HepG2 (cell line): Measurements from ENCODE around the gene ADCK2. TPM values are rescaled to one million over a fixed set of nuclear protein-coding genes. Genes with fewer than 3 reads are reported as not detected.

Experiments used
- ETV6 ChIP-seq: sonication (generic); formaldehyde crosslinking; conservative IDR thresholded peaks from 2 replicates; pipeline ENCODE4 v1.4.0; 2020; ENCODE audit warnings: missing genetic modification reagents
- HNRNPK ChIP-seq: fragments of 200-400 bp; formaldehyde crosslinking; IDR thresholded peaks from 2 replicates; pipeline ENCODE4 v1.6.1; 2018; ENCODE audit warnings: low read length, low read depth, moderate library complexity, mild to moderate bottlenecking; ENCODE audit not compliant: poor library complexity, severe bottlenecking
- HOXA9 ChIP-seq: sonication (generic); formaldehyde crosslinking; IDR thresholded peaks from 2 replicates; pipeline ENCODE4 v1.8.1; 2022; ENCODE audit warnings: missing genetic modification reagents, mild to moderate bottlenecking, moderate library complexity, borderline replicate concordance
- NFYC ChIP-seq: IDR thresholded peaks from 2 replicates; pipeline ENCODE4 v1.6.1; 2016; ENCODE audit warnings: missing genetic modification reagents, missing compliant biosample characterization
- SATB2 ChIP-seq: sonication (generic); formaldehyde crosslinking; IDR thresholded peaks from 2 replicates; pipeline ENCODE4 v1.5.0; 2020; ENCODE audit warnings: missing genetic modification reagents
- SOX13 ChIP-seq, 3 experiments: fragments of 450-650 bp in 1 of 3; sonication (generic) in 1 of 3; formaldehyde crosslinking in 1 of 3; IDR thresholded peaks in 2 of 3; conservative IDR thresholded peaks in 1 of 3; 2 replicates each; pipeline versions ENCODE4 v1.5.0 to v1.6.1; 2016 to 2020; ENCODE audit warnings: antibody characterized with exemption in 1 of 3, mild to moderate bottlenecking in 1 of 3, missing compliant biosample characterization in 1 of 3, missing genetic modification reagents in 1 of 3, moderate library complexity in 1 of 3
- ZNF430 ChIP-seq: sonication (generic); formaldehyde crosslinking; IDR thresholded peaks from 2 replicates; pipeline ENCODE4 v1.9.0; 2021; ENCODE audit warnings: mild to moderate bottlenecking, missing genetic modification reagents
- polyA plus RNA-seq, 8 experiments: library from polyadenylated mRNA; depleted of rRNA in 3 of 8; stranded (reverse) in 7 of 8; unstranded in 1 of 8; fragments of >200 nt; fragmentation: Illumina TruSeq in 4 of 8; extraction: Trizol in 4 of 8; gene quantifications; 2 replicates each; pipeline versions ENCODE4 v1.2.1 to v1.2.3, GENCODE V29; 2011 to 2016; ENCODE audit warnings: low read depth in 4 of 8, missing spikeins in 1 of 8, mixed read lengths in 1 of 8; ENCODE audit not compliant: insufficient read depth in 1 of 8
- total RNA-seq, 5 experiments: library from RNA; depleted of rRNA; stranded (reverse); fragments of >200 nt; fragmentation: Illumina TruSeq; extraction: Trizol; gene quantifications; 2 replicates each; pipeline ENCODE4 v1.2.3, GENCODE V29; 2016; ENCODE audit warnings: low read depth in 1 of 5
- TF ChIP-seq, protein P1 (sequence below): sonication (generic); formaldehyde crosslinking; IDR thresholded peaks from 2 replicates; pipeline ENCODE4 v1.4.0; 2020; ENCODE audit warnings: missing genetic modification reagents, borderline replicate concordance
- TF ChIP-seq, protein P2 (sequence below), 2 experiments: sonication (generic) in 1 of 2; formaldehyde crosslinking in 1 of 2; IDR thresholded peaks; 2 replicates each; pipeline versions ENCODE4 v1.4.0 to v1.6.1; 2016 to 2020; ENCODE audit warnings: borderline replicate concordance in 1 of 2, low read depth in 1 of 2, mild to moderate bottlenecking in 1 of 2, missing genetic modification reagents in 1 of 2

The ADCK2 gene
- total and polyA plus RNA-seq, 2 of the 13 experiments (the other 11 are each of a cell fraction or from before 2014, with no cell fraction given), result 8.6 to 18.8 TPM

DNA sequence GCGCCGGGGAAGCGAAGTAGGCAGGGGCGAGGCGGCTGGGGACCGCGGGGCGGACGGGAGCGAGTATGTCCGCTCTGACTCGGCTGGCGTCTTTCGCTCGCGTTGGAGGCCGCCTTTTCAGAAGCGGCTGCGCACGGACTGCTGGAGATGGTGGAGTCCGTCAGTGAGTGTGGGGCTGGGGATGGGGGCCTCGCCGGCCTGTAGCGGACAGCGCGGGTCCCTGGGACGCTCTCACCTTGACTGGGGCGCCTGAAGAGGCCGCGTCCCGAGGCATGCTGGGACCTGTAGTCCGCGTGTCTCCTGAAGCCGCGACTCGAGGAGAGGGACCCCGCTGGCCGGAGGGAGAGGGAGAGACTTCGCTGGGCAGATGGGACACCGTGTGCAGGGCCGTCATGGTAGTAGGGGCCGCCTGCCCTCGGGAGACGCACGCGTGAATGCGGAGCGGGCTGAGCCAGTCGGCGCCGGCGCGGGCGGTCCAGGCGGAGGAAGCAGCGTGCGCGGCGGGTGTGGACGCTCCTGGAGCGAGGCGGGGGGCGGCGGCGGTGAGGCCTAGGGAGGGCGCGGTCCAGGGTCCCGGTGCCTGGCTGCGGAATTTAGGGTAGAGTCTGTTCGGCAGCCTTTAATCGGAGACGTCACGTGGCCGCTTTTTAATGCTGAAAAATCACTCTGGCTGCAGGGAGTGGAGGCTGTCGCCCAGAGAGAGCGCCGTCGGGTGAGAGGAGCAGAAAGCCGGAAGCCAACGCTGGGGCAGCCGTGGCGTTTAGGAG lies 24.1 kb downstream of the ADCK2 start, which contains the start of gene NDUFB2 (continued):
- TF ChIP-seq ZNF430 (CRISPR knock-in tag), result peak; percentile 59; the same call in 1 of the 2 replicates
- no peak for TF ChIP-seq SOX13 (IDR thresholded peaks at IDR 0.05)
- TF ChIP-seq SOX13 (CRISPR knock-in tag; conservative IDR thresholded peaks at IDR 0.05 in 1 of 2, IDR thresholded peaks at IDR 0.05 in 1 of 2), result peak in 1 of 2 experiments; percentile 8; a peak in 1 of 4 replicates
- no peak for TF ChIP-seq SATB2 (CRISPR knock-in tag)
- peak; percentile 54 for TF ChIP-seq HNRNPK
- TF ChIP-seq, protein P1, sequence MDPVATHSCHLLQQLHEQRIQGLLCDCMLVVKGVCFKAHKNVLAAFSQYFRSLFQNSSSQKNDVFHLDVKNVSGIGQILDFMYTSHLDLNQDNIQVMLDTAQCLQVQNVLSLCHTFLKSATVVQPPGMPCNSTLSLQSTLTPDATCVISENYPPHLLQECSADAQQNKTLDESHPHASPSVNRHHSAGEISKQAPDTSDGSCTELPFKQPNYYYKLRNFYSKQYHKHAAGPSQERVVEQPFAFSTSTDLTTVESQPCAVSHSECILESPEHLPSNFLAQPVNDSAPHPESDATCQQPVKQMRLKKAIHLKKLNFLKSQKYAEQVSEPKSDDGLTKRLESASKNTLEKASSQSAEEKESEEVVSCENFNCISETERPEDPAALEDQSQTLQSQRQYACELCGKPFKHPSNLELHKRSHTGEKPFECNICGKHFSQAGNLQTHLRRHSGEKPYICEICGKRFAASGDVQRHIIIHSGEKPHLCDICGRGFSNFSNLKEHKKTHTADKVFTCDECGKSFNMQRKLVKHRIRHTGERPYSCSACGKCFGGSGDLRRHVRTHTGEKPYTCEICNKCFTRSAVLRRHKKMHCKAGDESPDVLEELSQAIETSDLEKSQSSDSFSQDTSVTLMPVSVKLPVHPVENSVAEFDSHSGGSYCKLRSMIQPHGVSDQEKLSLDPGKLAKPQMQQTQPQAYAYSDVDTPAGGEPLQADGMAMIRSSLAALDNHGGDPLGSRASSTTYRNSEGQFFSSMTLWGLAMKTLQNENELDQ (CRISPR knock-in tag), result no peak; the same call in 1 of the 2 replicates
- TF ChIP-seq NFYC, result no peak
- TF ChIP-seq HOXA9, result no peak
- TF ChIP-seq, protein P2, sequence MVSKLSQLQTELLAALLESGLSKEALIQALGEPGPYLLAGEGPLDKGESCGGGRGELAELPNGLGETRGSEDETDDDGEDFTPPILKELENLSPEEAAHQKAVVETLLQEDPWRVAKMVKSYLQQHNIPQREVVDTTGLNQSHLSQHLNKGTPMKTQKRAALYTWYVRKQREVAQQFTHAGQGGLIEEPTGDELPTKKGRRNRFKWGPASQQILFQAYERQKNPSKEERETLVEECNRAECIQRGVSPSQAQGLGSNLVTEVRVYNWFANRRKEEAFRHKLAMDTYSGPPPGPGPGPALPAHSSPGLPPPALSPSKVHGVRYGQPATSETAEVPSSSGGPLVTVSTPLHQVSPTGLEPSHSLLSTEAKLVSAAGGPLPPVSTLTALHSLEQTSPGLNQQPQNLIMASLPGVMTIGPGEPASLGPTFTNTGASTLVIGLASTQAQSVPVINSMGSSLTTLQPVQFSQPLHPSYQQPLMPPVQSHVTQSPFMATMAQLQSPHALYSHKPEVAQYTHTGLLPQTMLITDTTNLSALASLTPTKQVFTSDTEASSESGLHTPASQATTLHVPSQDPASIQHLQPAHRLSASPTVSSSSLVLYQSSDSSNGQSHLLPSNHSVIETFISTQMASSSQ (IDR thresholded peaks at IDR 0.05; ENCODE audit: low read depth), result no peak
- TF ChIP-seq, protein P2 (CRISPR knock-in tag; IDR thresholded peaks at IDR 0.05; ENCODE audit: borderline replicate concordance), result peak; percentile 63; the same call in 1 of the 2 replicates
- no peak; the same call in 1 of the 2 replicates for TF ChIP-seq ETV6 (CRISPR knock-in tag)
